Left lobe of liver (tissue), 2 donors: Measurements from ENCODE around the gene RRP9. TPM values are rescaled to one million over a fixed set of nuclear protein-coding genes. Genes with fewer than 3 reads are reported as not detected.
"Not testable (repeated sequence)": the region's sequence is repeated elsewhere in the genome, so short reads cannot be mapped to it uniquely, and the experiment has no call there.

Experiments used
- ATAC-seq: fragments of 200-7000 bp; cut with Tn5 transposase; one replicate; pipeline ENCODE4 v1.9.1; 2020; ENCODE audit warnings: mild to moderate bottlenecking, moderate library complexity
- DNase-seq: peaks from one replicate; pipeline ENCODE4 v3.0.0-alpha.2; 2020; ENCODE audit warnings: low spot score
- total RNA-seq: library from RNA; stranded (reverse); gene quantifications from one replicate; pipeline ENCODE4 v1.2.1, GENCODE V29; 2021
- donor health status: DM: no; HTN: no; CAD: no; lungs with moderate emphysema.
- donor health status: DM: no; HTN: yes; CAD: no.

The RRP9 gene
- total RNA-seq, 1 donor from 2014 or later, result 7.6 TPM

DNA sequence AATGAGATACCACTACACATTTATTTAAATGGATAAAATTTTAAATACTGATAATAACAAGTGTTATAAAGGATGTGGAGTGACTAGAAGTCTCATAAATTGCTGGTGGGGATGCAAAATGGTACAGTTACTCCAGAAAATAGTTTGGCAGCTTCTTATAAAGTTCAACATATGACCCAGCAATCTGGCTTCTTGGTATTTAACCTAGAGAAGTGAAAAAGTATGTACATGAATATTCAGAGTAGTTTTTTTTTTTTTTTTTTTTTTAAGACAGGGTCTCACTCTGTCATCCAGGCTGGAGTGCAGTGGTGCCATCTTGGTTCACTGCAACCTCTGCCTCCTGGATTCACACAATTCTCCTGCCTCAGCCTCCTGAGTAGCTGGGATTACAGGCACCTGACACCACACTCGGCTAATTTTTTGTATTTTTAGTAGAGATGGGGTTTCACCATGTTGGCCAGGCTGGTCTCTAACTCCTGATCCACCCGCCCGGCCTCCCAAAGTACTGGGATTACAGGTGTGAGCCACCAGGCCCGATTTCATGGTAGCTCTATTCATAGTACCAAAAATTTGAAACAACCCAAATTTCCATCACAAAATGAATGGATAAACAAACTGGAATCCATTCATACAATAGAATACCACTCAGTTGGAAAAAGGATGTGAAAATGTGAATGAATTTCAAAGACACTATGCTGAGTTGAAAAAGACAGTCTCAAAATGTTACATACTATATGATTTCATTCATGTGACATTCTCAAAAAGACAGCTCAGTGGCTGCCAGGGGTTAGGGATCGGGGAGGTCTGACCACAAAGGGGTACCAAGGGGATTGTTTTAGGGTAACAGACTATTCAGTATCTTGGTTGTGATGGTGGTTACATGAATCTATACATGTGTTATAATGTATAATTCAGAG lies 14.4 kb downstream of the RRP9 start:
- no peak for ATAC-seq
- DNase-seq, result no peak

- no peak for ATAC-seq
- no peak for DNase-seq
These were observed 20.6 kb downstream of the RRP9 start for GRCh38 chr3:51921081-51921578.

GRCh38 chr3:51916418-51916817 lies 25.3 kb downstream of the RRP9 start:
- ATAC-seq, result peak; percentile 63
- no peak for DNase-seq

- no peak for ATAC-seq
- no peak for DNase-seq
These were observed 33.7 kb downstream of the RRP9 start for GRCh38 chr3:51908026-51908425.

DNA sequence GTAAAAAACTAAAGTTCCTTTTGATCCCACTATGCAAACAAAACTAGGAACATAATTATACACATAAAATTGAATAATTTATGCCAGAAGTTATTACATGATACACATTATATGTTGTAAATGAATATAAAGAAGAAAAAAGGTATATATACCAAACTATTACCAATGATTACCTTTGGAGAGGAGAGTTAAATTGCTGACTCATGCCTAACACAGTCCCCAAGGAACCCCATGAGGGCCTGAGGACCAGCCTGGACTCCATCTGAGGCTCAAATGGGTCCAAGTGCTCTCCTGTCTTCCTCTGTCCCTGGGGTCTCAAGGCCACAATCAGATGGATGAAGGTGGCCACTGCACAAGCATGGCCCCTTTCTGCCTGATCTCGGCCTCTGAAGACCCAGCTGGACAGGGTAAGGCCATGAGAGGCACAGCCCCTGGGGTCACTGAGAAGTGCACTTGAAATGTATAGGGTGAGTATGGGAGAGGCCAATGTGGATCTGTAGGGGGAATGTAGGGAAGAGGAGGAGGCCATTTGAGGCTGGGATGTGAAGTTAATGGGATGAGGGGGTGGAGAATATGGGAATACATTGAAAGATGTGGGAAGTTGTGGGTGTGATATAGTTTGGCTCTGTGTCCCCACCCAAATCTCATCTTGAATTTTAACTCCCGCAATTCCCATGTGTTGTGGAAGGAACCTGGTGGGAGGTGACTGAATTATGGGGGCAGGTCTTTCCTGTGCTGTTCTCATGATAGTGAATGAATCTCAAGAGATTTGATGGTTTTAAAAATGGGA lies 37.5 kb downstream of the RRP9 start:
- DNase-seq (no peak), ATAC-seq (no peak)

- ATAC-seq, DNase-seq: not testable (repeated sequence)
These were observed 39.3 kb downstream of the RRP9 start for GRCh38 chr3:51902361-51902760.

DNA sequence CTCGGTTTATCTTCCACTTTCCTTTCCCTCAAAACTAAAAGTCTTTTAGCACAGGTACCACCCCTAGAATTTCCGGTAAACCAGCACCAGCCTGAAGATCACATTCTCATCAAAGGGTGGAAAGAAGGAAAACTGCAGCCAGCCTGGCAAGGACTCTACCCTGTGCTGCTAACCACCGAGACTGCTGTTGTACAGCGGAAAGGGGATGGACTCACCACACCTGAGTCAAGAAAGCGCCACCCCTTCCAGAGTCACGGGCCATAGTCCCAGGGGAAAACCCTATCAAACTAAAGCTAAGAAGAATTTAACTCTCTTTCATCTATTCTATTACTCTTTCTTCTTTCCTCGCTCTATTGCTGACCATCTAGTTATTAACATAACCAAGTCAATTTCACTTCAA lies 41.7 kb downstream of the RRP9 start:
- not testable (repeated sequence) for DNase-seq, ATAC-seq

GRCh38 chr3:51897391-51897790 lies 44.3 kb downstream of the RRP9 start:
- ATAC-seq, result no peak

GRCh38 chr3:51896607-51897305 lies 44.9 kb downstream of the RRP9 start:
- DNase-seq (no peak), ATAC-seq (no peak)

More at GRCh38 chr3:51897391-51897790, 44.3 kb downstream of the RRP9 start:
- no peak for DNase-seq

DNA sequence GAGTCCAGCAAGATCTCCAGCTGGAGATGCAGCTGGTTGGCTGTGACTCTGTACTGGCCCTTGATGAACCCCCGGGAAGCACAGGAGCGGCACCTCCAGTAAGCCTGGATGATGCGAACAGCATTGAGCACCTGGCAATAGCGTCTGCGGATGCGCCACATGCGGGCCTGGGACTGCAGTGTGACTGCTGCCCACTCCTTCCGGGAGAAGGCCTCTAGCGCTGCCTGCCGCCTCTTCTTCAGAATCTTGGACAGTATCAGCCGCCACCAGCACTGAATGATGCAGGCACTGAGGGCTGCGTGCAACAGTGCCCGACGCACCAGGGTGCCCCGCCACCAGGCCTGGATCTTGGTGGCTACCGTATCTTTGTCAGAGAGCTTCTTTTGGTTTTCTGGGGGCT lies 46.8 kb downstream of the RRP9 start:
- ATAC-seq (no peak), DNase-seq (no peak)

GRCh38 chr3:51894391-51894790 lies 47.3 kb downstream of the RRP9 start:
- ATAC-seq (no peak), DNase-seq (no peak)

DNA sequence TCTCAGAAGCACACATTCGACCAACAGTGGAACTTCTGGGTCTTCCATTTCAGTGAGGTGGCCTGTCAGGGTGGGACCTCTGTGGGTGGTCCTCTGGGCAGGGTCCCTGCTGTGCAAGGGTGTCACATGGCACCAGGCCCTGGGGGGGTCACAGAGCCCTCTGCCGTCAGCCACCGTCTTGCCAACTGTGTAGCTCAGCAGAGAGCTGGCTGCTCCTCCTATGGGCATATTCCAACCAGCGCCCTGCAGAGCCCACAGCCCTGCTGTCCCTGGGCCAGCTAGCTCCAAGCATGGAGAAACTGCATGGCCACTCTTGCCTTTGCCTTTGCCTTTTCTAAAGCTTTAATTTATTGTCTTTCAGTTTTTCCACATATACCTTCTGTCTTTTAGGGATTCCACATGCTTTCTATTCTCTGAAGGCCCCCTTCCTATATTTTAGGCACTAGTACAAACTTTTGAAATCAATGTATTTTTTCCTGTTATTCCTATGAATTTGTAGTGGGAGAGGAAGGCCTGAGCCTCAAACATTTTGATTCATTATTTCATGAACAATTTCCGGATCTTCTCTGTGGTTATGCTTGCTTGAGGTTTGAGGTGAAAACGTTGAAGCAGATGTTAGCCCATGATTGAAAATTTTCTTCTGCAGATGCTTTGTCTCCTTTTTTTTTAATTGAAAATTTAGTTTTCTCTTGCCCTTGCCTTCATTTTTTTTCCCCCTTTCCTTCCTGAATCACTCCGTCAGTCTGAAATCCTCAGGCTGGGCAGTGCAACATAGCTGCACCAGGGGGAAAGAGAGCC lies 50.3 kb downstream of the RRP9 start:
- no peak for DNase-seq

DNA sequence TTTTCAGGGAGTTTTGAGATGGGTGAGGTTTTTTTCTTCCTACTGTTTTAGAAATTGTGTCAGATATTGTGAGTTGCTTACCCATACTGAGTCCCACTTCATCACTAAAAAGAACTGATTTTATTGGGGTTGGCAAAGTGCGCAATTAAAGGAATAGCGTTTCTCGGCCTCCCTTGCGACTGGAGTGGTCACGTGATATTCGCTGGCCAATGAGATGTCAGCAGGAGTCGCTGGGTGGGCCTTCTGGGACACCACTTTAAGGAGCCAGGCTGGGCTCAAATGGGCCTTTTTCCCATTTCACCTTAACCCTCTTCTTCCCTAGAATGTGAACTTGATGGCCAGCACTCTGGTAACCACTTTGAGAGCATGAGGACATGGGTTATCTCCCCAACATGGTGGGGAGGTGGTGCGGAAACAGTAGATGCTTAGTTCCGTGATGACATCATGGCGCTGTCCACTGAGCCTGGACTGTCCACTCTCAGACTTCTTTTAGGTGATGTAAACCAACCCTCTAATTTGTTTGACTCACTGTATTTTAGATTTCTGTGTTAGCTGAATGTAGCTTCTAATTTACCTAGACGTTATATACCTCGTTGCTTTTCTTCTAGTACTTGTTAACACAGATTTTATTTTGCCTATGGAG lies 53.1 kb downstream of the RRP9 start:
- no peak for DNase-seq
- ATAC-seq, result no peak

More for the DNA sequence above, 50.3 kb downstream of the RRP9 start:
- ATAC-seq, result no peak

GRCh38 chr3:51887620-51888019 lies 54.1 kb downstream of the RRP9 start:
- DNase-seq (no peak), ATAC-seq (no peak)

DNA sequence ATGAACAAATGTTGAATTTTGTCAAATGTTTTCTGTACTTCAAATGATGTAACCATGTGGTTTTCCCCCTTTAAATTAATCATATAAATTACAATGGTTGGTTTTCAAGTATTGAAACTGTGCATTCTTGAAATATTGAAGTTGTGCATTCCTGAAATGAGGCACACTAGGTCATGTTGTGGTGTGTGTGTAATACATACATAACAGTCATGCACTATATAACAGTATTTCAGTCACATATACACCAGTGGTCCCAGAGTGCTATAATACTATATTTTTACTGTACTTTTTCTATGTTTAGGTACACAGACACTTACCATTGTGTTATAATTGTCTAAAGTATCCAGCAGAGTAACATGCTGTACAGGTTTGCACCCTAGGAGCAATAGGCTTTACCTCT lies 55.3 kb downstream of the RRP9 start:
- DNase-seq, result no peak
- no peak for ATAC-seq

Other genes starting within 250 kb of the RRP9 start
- 0.05 TPM for gene GRM2, start 234.8 kb downstream of the RRP9 start, total RNA-seq
- not detected for gene IQCF6, start 162.7 kb downstream of the RRP9 start, total RNA-seq
- not detected for gene IQCF2, start 80.3 kb downstream of the RRP9 start, total RNA-seq
- gene IQCF5, start 66.3 kb downstream of the RRP9 start, total RNA-seq, result not detected
- gene IQCF1, start 38.6 kb downstream of the RRP9 start, total RNA-seq, result not detected
- 23.7 TPM for gene PARP3, start 459 bp upstream of the RRP9 start, total RNA-seq
- not detected for gene GPR62, start 13.5 kb upstream of the RRP9 start, total RNA-seq
- 7.4 TPM for gene PCBP4, start 25.6 kb upstream of the RRP9 start, total RNA-seq
- 113 TPM for gene ABHD14B, start 32.1 kb upstream of the RRP9 start, total RNA-seq
- 13.8 TPM for gene ABHD14A, start 33.2 kb upstream of the RRP9 start, total RNA-seq
- gene ACY1, start 41.6 kb upstream of the RRP9 start, total RNA-seq, result 301 TPM
- gene RPL29, start 54.0 kb upstream of the RRP9 start, total RNA-seq, result 392 TPM
- gene DUSP7, start 114.7 kb upstream of the RRP9 start, total RNA-seq, result 4.3 TPM
- gene POC1A, start 212.5 kb upstream of the RRP9 start, total RNA-seq, result 2.1 TPM